Adrenal gland (tissue), 5 donors: ENCODE measurements around the gene AGAP1.

Source experiments
- POLR2A ChIP-seq, 2 donors: fragments of 450-650 bp; IDR thresholded peaks; one replicate each; pipeline ENCODE4 v1.6.1; 2017; ENCODE audit warnings: antibody characterized with exemption in 2 of 2, mild to moderate bottlenecking in 2 of 2, moderate library complexity in 1 of 2
- TF ChIP-seq, protein P1 (sequence below), 6 experiments: fragments of 450-650 bp in 4 of 6; fragments of 200-600 bp in 2 of 6; sonication (generic) in 1 of 6; IDR thresholded peaks; 1 replicate in 5 of 6; 2 replicates in 1 of 6; pipeline versions ENCODE4 v1.5.1 to v1.8.0; 2016 to 2021; ENCODE audit warnings: antibody characterized with exemption in 6 of 6, mild to moderate bottlenecking in 2 of 6, moderate library complexity in 1 of 6
- donor health status: DM: no; HTN: no; CAD: no.

GRCh38 chr2:236113948-236114347 lies 620.1 kb downstream of the AGAP1 start:
- TF ChIP-seq, protein P1, sequence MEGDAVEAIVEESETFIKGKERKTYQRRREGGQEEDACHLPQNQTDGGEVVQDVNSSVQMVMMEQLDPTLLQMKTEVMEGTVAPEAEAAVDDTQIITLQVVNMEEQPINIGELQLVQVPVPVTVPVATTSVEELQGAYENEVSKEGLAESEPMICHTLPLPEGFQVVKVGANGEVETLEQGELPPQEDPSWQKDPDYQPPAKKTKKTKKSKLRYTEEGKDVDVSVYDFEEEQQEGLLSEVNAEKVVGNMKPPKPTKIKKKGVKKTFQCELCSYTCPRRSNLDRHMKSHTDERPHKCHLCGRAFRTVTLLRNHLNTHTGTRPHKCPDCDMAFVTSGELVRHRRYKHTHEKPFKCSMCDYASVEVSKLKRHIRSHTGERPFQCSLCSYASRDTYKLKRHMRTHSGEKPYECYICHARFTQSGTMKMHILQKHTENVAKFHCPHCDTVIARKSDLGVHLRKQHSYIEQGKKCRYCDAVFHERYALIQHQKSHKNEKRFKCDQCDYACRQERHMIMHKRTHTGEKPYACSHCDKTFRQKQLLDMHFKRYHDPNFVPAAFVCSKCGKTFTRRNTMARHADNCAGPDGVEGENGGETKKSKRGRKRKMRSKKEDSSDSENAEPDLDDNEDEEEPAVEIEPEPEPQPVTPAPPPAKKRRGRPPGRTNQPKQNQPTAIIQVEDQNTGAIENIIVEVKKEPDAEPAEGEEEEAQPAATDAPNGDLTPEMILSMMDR (IDR thresholded peaks at IDR 0.05): no peak
- TF ChIP-seq POLR2A (IDR thresholded peaks at IDR 0.05): no peak
